SH-SY5Y (cell line): Measurements from ENCODE around the gene OPN5.

Experiments
- GATA2 ChIP-seq: IDR thresholded peaks from 2 replicates; pipeline ENCODE4 v1.6.1; 2011; ENCODE audit warnings: mild to moderate bottlenecking, low read depth, low read length
- GATA3 ChIP-seq: IDR thresholded peaks from 2 replicates; pipeline ENCODE4 v1.6.1; 2011; ENCODE audit warnings: low read depth, mild to moderate bottlenecking, low read length, moderate library complexity

OPN5 gene

GRCh38 chr6:47781732-47782131 lies at the start of gene OPN5:
Gene OPN5, plus strand, starts transcription at chr6:47782032. Its CDS starts 35 bp downstream, at chr6:47782067.
- no peak for TF ChIP-seq GATA3
- no peak for TF ChIP-seq GATA2

GRCh38 chr6:47733879-47734558 lies 47.8 kb upstream of the OPN5 start:
- TF ChIP-seq GATA3 (no peak), GATA2 (no peak)

- TF ChIP-seq GATA3: no peak
- TF ChIP-seq GATA2: no peak
Observed at GRCh38 chr6:47734831-47735481, 46.9 kb upstream of the OPN5 start.

- TF ChIP-seq GATA2 (no peak), GATA3 (no peak)
Observed at GRCh38 chr6:47736083-47736700, 45.6 kb upstream of the OPN5 start.

GRCh38 chr6:47737406-47737805 lies 44.4 kb upstream of the OPN5 start:
- no peak for TF ChIP-seq GATA2
- TF ChIP-seq GATA3: no peak

GRCh38 chr6:47740714-47741113 lies 41.1 kb upstream of the OPN5 start:
- TF ChIP-seq GATA3 (no peak), GATA2 (no peak)

GRCh38 chr6:47741807-47742206 lies 40.0 kb upstream of the OPN5 start:
- TF ChIP-seq GATA3 (no peak), GATA2 (no peak)

GRCh38 chr6:47743744-47744143 lies 38.1 kb upstream of the OPN5 start:
- TF ChIP-seq GATA3 (no peak), GATA2 (no peak)

- TF ChIP-seq GATA3: no peak
- no peak for TF ChIP-seq GATA2
Observed at GRCh38 chr6:47749757-47750156, 32.1 kb upstream of the OPN5 start.

- no peak for TF ChIP-seq GATA3
- TF ChIP-seq GATA2: no peak
Observed at GRCh38 chr6:47752801-47753200, 29.0 kb upstream of the OPN5 start.

GRCh38 chr6:47759364-47759763 lies 22.5 kb upstream of the OPN5 start:
- TF ChIP-seq GATA3: no peak

- TF ChIP-seq GATA2 (no peak), GATA3 (no peak)
Observed at GRCh38 chr6:47762502-47762901, 19.3 kb upstream of the OPN5 start.

- TF ChIP-seq GATA3 (no peak), GATA2 (no peak)
Observed at GRCh38 chr6:47766445-47766844, 15.4 kb upstream of the OPN5 start.

GRCh38 chr6:47767102-47767501 lies 14.7 kb upstream of the OPN5 start:
- TF ChIP-seq GATA3: no peak
- TF ChIP-seq GATA2: no peak

- no peak for TF ChIP-seq GATA2
- TF ChIP-seq GATA3: no peak
Observed at GRCh38 chr6:47769982-47770381, 11.8 kb upstream of the OPN5 start.

GRCh38 chr6:47772359-47772758 lies 9.5 kb upstream of the OPN5 start:
- TF ChIP-seq GATA2: no peak
- TF ChIP-seq GATA3: no peak
